Measurements from ENCODE around the gene NACA.

Gene NACA

DNA sequence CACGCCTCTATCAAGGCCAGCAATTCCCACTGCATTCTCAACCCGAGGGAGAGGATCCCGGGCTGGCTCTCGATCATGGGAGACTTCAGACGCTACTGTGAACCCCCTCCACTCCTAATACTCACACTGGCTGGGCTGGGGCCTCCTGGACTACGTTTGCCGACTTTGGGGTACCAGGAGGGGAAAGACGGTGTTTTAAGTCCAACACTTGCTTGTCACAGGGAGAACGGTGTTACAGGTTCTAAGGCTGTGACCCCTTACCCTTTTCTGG, 463 bp downstream of the NACA start:
- Histone ChIP-seq H4K20me1 (ENCODE audit: insufficient read depth, low read length) (peaks cover 48% of the 10 kb centered on the region), H3K9ac (ENCODE audit: low read length) (peak overlapping the region; percentile 100), H2AFZ (ENCODE audit: low read depth, low read length) (no peak overlapping the region), H3K4me3 (ENCODE audit: low read length) (peak overlapping the region; percentile 99), H3K4me2 (ENCODE audit: low read length) (peak overlapping the region; percentile 91), H3K4me1 (ENCODE audit: low read length) (peaks cover 47% of the 10 kb centered on the region), H3K27me3 (ENCODE audit: low read depth, low read length) (no peaks in the 10 kb centered on the region), H3K79me2 (ENCODE audit: low read length) (peaks cover 59% of the 10 kb centered on the region), H3K9me3 (ENCODE audit: insufficient read depth, low read length) (no peaks in the 10 kb centered on the region), H3K36me3 (replicated peaks; ENCODE audit: low read depth, low read length) (peaks cover 54% of the 10 kb centered on the region), H3K27ac (ENCODE audit: low read length) (peak overlapping the region; percentile 85)
- no peak for TF ChIP-seq EZH2phosphoT487 (IDR thresholded peaks at IDR 0.05; ENCODE audit: low read depth)
- TF ChIP-seq, protein P1, sequence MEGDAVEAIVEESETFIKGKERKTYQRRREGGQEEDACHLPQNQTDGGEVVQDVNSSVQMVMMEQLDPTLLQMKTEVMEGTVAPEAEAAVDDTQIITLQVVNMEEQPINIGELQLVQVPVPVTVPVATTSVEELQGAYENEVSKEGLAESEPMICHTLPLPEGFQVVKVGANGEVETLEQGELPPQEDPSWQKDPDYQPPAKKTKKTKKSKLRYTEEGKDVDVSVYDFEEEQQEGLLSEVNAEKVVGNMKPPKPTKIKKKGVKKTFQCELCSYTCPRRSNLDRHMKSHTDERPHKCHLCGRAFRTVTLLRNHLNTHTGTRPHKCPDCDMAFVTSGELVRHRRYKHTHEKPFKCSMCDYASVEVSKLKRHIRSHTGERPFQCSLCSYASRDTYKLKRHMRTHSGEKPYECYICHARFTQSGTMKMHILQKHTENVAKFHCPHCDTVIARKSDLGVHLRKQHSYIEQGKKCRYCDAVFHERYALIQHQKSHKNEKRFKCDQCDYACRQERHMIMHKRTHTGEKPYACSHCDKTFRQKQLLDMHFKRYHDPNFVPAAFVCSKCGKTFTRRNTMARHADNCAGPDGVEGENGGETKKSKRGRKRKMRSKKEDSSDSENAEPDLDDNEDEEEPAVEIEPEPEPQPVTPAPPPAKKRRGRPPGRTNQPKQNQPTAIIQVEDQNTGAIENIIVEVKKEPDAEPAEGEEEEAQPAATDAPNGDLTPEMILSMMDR (IDR thresholded peaks at IDR 0.05; ENCODE audit: low read depth, low read length) = no peak

DNA sequence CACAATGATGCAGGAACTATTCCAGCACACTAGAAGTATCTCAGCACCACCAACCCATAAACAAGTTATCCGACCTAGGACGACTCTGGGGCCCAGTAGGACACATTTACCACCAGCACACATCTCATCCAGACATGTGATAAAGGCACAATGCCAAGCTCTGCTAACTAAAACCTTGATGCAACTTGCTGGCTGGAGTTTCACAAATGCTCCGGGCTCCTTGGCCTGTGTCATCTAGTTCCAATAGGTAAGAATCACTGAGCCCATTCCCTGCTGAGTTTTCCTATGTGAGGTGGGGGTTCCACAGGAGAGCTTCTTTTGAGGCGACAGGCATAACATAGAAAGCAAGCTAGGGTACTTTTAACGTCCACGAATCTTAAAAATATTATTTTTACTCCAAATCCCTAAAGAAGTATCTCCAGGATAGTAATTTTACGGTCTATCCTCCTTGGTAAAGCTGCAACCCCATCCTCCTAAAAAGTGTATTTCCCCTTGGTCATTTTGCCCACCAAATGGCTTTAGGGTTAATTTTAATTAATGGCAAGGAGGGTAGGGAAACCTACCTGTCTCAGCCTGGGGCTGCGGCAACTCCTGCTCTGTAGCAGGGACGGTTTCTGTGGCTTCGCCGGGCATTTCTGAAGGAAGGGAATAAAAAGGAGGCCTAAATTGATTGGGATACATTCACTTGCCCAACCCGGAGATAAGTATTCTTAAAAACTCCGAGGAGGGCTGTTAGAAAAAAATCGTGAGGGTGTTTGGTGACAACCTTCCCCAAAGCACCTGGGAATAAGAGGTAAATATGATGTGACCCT, 1.0 kb downstream of the NACA start:
- H3K4me1 ChIP-seq (ENCODE audit: low read length) = peaks cover 52% of the 10 kb centered on the region
- peaks cover 53% of the 10 kb centered on the region for H4K20me1 ChIP-seq (ENCODE audit: insufficient read depth, low read length)
- H3K27me3 ChIP-seq (ENCODE audit: low read depth, low read length) = no peaks in the 10 kb centered on the region
- no peak overlapping the region for H2AFZ ChIP-seq (ENCODE audit: low read depth, low read length)
- TF ChIP-seq, protein P1 (IDR thresholded peaks at IDR 0.05; ENCODE audit: low read depth, low read length) = no peak
- TF ChIP-seq EZH2phosphoT487 (IDR thresholded peaks at IDR 0.05; ENCODE audit: low read depth) = no peak
- H3K4me2 ChIP-seq (ENCODE audit: low read length) = peak overlapping the region; percentile 91
- H3K9ac ChIP-seq (ENCODE audit: low read length) = peak overlapping the region; percentile 100
- no peaks in the 10 kb centered on the region for H3K9me3 ChIP-seq (ENCODE audit: insufficient read depth, low read length)
- peak overlapping the region; percentile 85 for H3K27ac ChIP-seq (ENCODE audit: low read length)
- H3K36me3 ChIP-seq (replicated peaks; ENCODE audit: low read depth, low read length) = peaks cover 59% of the 10 kb centered on the region
- peaks cover 65% of the 10 kb centered on the region for H3K79me2 ChIP-seq (ENCODE audit: low read length)
- H3K4me3 ChIP-seq (ENCODE audit: low read length) = peak overlapping the region; percentile 99

DNA sequence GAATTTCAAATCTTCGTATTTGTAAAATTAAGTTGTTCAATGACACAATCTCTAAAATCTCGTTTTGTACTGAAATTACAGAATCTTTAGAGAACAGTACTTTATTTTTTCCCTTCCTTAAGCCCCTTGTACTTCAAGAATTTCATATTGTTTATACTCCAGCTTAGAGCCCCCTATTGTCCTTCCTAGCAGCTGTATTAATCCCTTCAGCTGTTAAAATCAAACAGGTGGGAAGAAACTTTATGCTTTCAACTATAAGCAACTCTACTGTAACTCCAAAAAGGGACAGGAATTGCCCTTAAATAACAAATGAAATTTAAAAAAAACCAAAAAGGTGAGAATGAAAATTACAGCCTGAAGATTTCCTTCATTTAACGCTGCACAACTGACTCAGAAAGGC, 1.7 kb downstream of the NACA start:
- Histone ChIP-seq H3K4me1 (ENCODE audit: low read length) (peaks cover 57% of the 10 kb centered on the region), H2AFZ (ENCODE audit: low read depth, low read length) (no peak overlapping the region), H3K4me3 (ENCODE audit: low read length) (peak overlapping the region; percentile 99), H3K4me2 (ENCODE audit: low read length) (peak overlapping the region; percentile 91), H3K27me3 (ENCODE audit: low read depth, low read length) (no peaks in the 10 kb centered on the region), H3K9ac (ENCODE audit: low read length) (peak overlapping the region; percentile 100), H3K9me3 (ENCODE audit: insufficient read depth, low read length) (no peaks in the 10 kb centered on the region), H3K79me2 (ENCODE audit: low read length) (peaks cover 72% of the 10 kb centered on the region), H3K36me3 (replicated peaks; ENCODE audit: low read depth, low read length) (peaks cover 61% of the 10 kb centered on the region), H3K27ac (ENCODE audit: low read length) (peak overlapping the region; percentile 85; the same call in 1 of the 2 replicates), H4K20me1 (ENCODE audit: insufficient read depth, low read length) (peaks cover 60% of the 10 kb centered on the region)
- TF ChIP-seq EZH2phosphoT487 (IDR thresholded peaks at IDR 0.05; ENCODE audit: low read depth) = no peak
- TF ChIP-seq, protein P1 (IDR thresholded peaks at IDR 0.05; ENCODE audit: low read depth, low read length) = no peak

DNA sequence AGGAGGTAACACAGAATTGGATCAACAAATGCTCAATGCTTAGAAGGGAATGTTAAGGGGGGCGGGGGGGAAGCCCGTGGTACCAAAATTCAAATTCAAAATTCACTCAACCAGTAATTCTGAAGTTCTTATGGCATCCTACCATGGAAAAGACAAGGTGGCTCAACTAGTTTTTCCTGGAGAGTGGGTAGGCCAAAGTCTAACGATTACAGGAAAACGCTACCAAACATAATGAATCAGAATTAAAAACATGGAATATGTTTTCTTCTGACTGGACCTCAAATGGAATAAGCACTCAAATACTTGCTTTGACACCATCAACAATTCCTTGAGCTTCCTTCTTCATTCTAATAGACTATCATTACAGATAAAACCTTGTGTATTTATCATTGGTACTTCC, 2.3 kb downstream of the NACA start:
- Histone ChIP-seq H3K9ac (ENCODE audit: low read length) (0 out of 2 replicates have a peak overlapping the region, but pooled peaks have one; percentile 100), H3K79me2 (ENCODE audit: low read length) (peaks cover 77% of the 10 kb centered on the region), H4K20me1 (ENCODE audit: insufficient read depth, low read length) (peaks cover 65% of the 10 kb centered on the region), H2AFZ (ENCODE audit: low read depth, low read length) (no peak overlapping the region), H3K4me1 (ENCODE audit: low read length) (peaks cover 57% of the 10 kb centered on the region), H3K27me3 (ENCODE audit: low read depth, low read length) (no peaks in the 10 kb centered on the region), H3K27ac (ENCODE audit: low read length) (no peak overlapping the region), H3K36me3 (replicated peaks; ENCODE audit: low read depth, low read length) (peaks cover 60% of the 10 kb centered on the region), H3K4me3 (ENCODE audit: low read length) (peak overlapping the region; percentile 99), H3K4me2 (ENCODE audit: low read length) (peak overlapping the region; percentile 91), H3K9me3 (ENCODE audit: insufficient read depth, low read length) (no peaks in the 10 kb centered on the region)
- TF ChIP-seq, protein P1 (IDR thresholded peaks at IDR 0.05; ENCODE audit: low read depth, low read length) = no peak
- no peak for TF ChIP-seq EZH2phosphoT487 (IDR thresholded peaks at IDR 0.05; ENCODE audit: low read depth)

Measured in OCI-LY3 (cell line).